CD4-positive, alpha-beta T cell treated with Interleukin-1 beta for 1 hour (primary cell): ENCODE results near the gene PRCP.
"Not testable (repeated sequence)": the region's sequence is repeated elsewhere in the genome, so short reads cannot be mapped to it uniquely, and the experiment has no call there.

Experiments used
- DNase-seq, 2 donors: peaks; one replicate each; pipeline ENCODE4 v3.0.0-alpha.2; 2020 to 2022

Gene PRCP

DNA sequence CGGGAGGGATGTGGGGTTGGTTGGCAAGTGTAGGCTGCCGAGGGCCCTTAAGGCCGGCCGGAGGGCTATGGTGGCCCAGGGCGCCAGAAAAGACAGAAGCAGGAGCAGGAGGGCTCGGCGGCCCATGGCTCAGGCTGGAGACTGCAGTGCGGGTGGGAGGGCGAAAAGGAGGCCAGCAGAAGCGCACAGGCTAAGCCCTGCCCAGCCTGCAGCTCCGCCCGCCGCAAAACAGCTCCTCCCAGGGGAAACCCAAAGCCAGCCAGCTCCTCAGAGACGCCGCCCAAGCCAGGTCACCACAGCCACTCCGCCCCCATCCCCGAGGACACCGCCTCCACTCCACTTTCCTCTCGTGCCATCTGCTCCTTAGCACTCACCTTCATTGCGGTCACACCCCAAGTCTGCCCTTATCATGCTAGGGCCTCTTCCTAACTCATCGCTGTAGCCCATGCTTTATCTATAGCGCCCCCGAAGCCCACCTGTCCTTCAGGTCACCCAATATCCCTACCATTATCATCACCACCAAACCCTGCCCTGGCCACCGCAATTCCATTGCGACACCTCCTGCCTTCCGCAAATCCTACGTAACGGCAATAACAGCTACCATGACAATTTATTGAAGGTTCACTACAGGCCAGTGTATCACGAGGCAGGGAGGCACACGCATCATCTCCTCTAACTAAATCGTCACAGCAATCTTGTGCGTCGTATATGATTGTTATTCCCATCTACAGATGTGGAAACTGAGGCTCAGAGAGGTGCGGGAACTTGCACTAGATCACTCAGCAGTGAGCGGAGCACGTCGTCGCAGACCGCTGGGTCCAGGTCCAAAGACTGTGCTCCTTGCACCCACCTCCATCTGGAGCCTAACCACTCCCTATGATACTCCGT lies at the start of gene PRCP:
PRCP (minus strand) TSS at position 154 of the 888 bp plus-strand sequence; CDS start at position 126, 28 bp downstream.
- DNase-seq, result peak; percentile 93 to 94

DNA sequence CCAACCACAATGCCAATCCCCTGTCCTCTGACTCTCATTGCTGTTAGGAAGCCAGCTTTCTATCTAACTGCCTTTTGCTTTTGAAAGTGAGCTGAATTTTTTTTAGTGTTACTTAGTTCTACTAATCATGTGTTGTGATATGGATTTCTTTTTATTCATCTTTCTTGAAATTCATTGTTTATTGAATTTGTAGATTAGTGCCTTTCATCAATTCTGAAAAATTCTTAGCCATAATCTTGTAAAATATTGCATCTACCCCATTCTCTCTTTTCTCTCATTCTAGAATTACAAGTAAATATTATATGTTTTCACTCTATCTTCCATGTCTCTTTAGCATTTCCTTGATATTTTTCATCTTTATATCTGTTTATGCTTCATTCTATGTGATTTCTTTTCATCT lies 49.1 kb upstream of the PRCP start:
- no peak for DNase-seq

- DNase-seq, result no peak
Measured at GRCh38 chr11:82945682-82946081, 45.5 kb upstream of the PRCP start.

DNA sequence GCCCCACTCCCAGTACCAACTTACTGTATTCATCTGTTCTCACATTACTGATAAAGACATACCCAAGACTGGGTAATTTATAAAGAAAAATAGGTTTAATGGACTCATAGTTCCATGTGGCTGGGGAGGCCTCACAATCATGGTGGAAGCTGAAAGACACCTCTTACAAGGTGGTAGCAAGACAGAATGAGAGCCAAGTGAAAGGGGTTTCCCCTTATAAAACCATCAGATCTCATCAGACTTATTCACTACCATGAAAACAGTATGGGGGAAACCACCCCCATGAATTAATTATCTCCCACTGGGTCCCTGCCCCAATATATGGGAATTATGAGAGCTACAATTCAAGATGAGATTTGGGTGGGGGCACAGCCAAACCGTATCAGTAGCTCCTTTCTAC lies 44.8 kb upstream of the PRCP start:
- DNase-seq, result not testable (repeated sequence)

DNA sequence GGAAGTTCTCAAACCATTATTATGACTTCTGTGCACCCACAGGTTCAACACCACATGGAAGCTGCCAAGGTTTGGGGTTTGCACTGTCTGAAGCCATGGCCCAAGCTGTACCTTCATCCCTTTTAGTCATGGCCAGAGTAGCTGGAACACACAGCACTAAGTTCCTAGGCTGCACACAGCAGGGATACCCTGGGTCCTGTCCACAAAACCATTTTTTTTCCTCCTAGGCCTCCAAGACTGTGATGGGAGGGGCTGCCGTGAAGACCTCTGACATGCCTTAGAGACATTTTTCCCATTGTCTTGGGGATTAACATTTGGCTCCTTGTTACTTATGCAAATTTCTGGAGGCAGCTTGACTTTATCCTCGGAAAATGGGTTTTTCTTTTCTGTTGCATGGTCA lies 44.0 kb upstream of the PRCP start:
- no peak for DNase-seq

GRCh38 chr11:82943430-82943829 lies 43.2 kb upstream of the PRCP start:
- DNase-seq, result not testable (repeated sequence)

DNA sequence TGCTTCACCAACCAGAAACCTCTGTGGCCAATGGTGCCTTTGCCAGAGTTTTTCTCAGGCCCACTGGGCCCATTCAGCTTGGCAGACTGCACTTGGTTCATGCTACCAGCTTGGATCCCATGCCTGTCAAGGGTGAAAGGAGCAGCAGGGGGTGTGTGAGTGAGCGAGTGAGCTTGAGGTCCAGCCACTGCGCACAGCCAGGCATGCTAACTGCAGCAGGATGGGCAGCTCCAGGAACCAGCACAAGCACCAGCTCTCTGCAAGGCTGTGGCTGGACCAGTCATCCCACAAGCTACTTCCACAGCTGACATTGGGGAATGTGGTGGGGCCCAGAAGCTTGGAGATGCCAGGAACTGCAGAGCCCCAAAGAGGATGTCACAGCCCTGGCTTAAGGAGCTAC lies 42.1 kb upstream of the PRCP start:
- DNase-seq, result no peak

DNA sequence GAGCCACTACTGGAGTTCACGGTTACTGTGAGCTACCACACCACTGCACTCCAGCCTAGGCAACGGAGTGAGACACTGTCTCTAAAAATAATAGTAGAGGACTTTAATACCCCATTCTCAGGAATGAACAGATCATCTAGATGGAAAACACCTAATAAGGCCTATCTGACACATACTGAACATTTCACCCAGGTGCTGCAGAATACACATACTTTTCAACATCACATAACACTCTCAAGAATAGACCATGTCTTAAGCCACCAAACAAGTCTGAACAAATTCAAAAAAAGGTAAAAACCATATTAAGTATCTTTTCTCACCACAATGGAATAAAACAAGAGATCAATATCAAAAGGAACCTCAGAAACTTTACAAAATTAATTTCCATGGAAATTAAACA lies 39.2 kb upstream of the PRCP start:
- no peak for DNase-seq

- no peak for DNase-seq
Measured at GRCh38 chr11:82937554-82937953, 37.3 kb upstream of the PRCP start.

- DNase-seq, result no peak
Measured at GRCh38 chr11:82936261-82936660, 36.0 kb upstream of the PRCP start.

DNA sequence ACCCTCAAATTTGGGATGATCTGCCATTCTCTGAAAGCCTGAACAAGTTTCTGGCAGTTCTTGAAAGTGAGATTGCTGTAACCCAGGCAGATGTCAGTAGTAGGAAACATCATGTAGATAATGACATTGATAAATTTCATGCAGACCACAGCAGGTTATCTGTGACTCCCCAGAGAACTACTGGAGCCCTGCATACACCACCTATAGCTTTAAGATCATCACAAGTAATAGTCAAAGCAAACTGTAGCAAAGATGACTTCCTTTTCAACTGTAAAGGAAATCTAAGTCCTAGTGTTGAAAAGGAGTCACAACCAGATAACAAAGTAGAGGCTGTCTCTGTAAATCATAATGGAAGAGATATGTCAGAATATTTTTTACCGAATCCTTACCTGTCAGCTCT lies 32.3 kb upstream of the PRCP start:
- no peak for DNase-seq

DNA sequence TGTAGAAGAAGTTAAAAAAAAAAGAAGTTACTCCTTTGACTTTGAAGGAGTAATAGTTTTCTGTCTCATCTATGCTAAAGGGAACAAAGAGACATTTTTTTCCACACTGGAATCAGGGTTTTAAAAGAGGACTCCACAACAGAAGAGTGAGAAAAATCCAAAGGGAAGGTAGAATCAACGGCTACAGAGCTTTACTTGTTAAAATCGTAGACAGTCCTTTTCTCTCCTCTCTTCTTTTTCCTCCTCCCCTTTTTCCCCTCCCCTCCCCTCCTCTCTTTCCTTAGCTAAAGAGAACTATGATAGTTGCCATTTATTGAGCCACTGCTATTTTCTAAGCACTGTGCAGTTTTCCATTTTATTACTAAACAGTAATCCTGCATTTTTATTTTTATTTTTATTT lies 30.5 kb upstream of the PRCP start:
- DNase-seq, result no peak

DNA sequence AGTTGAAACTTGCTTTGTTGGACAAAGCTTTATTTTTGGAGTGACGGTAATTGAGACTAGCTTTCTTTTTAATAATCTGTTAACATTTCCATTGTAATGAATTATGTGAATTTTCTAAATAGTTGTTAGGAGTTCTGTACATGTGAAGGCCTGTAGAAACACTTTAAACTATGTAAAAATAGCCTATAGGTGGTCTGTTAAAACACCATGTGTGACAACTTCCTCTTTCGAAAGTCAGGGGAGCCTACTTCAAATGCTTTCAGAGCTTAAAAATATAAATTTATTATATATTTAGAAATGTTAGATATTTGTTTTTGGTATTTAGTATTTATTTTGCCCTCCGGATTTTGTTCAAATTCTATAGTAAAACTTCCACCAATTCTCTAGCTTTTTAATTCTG lies 30.0 kb upstream of the PRCP start:
- no peak for DNase-seq

DNA sequence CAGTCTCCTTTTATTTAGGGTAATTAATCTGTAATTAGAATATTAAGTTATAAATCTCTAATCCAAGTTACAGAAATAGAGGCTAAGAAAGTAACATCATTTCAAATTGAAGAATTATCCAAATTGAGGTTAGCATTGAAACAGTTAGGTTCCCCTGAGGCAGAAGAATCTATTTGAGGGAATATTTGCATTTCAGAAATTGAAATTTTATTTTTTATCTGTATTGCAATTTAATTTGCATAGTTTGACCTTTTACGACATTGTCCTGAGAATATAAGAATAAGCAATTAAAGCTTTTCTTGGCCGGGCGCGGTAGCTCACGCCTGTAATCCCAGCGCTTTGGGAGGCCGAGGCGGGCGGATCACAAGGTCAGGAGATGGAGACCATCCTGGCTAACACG lies 28.9 kb upstream of the PRCP start:
- DNase-seq, result no peak

- peak; percentile 43 to 75 for DNase-seq
Measured at GRCh38 chr11:82927264-82927880, 27.1 kb upstream of the PRCP start.

DNA sequence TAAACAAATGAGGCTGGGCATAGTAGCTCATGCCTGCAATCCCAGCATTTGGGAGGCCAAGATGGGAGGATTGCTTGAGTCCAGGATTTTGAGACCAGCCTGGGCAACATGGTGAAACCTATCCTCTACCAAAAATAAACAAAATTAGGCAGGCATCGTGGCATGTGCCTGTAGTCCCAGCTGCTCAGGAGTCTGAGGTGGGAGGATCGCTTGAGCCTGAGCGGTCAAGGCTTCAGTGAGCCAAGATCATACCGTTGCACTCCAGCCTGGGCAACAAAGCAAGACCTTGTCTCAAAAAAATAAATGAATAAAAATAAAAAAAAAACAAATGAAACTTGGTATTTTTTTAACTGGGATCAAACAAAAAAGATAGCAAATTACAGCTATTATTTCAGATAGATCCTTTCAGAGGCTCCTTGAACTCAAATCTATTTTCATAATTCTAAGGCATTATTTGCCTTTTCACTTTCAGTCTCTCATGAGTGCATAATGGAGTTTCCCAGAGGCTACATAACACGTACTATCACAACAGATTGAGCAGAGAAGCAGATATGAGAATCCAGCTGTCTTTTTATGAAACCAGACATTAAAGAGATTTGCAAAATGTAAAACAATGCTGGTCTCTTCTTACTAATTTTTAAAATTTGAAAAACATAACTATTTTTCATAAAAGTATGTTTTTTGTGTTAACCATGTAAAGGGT lies 24.4 kb upstream of the PRCP start:
- DNase-seq, result no peak

DNA sequence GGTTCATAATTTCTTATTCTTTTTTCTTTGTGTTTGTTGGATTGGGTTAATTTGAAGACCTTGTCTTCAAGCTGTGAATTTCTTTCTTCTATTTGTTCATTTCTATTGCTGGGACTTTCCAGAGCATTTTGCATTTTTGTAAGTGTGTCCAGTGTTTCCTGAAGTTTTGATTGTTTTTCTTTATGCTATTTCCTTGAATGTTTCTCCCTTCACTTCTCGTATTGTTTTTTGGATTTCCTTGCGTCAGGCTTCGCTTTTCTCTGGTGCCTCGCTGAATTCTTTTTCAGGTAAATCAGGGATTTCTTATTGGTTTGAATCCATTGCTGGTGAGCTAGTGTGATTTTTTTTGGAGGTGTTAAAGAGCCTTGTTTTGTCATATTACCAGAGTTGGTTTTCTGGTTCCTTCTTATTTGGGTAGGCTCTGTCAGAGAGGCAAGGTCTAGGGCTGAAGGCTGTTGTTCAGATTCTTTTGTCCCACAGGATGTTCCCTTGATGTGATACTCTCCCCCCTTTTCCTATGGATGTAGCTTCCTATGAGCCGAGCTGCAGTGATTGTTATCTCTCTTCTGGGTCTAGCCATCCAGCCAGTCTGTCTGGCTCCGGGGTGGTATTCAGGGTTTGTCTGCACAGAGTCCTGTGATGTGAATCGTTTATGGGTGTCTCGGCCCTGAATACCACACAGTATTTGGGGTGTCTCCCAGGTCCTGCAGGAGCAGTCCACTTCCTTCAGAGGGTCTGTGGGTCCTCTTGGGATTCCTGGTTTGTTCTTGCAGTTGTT lies 22.4 kb upstream of the PRCP start:
- not testable (repeated sequence) for DNase-seq

DNA sequence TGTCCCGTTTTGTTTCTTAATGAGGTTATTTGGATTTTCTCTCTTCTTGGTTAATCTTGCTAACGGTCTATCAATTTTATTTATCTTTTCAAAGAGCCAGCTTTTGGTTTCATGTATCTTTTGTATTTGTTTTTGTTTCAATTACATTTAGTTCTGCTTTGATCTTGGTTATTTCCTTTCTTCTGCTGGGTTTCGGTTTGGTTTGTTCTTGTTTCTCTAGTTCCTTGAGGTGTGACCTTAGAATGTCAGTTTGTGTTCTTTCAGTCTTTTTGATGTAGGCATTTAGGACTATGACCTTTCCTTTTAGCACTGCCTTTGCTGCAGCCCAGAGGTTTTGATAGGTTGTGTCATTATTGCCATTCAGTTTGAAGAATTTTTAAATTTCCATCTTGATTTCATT lies 20.0 kb upstream of the PRCP start:
- peak in 1 of 2 donors; percentile 44 for DNase-seq

DNA sequence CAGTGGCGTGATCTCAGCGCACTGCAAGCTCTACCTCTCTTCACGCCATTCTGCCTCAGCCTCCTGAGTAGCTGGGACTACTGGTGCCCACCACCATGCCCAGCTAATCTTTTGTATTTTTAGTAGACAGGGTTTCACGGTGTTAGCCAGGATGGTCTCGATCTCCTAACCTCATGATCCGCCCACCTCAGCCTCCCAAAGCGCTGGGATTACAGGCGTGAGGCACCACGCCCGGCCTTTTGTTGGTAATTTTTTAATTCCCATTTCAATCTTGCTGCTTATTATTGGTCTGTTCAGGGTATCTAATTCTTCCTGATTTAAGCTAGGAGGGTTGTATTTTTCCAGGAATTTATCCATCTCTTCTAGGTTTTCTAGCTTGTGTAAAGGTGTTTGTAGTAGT lies 19.6 kb upstream of the PRCP start:
- not testable (repeated sequence) for DNase-seq

DNA sequence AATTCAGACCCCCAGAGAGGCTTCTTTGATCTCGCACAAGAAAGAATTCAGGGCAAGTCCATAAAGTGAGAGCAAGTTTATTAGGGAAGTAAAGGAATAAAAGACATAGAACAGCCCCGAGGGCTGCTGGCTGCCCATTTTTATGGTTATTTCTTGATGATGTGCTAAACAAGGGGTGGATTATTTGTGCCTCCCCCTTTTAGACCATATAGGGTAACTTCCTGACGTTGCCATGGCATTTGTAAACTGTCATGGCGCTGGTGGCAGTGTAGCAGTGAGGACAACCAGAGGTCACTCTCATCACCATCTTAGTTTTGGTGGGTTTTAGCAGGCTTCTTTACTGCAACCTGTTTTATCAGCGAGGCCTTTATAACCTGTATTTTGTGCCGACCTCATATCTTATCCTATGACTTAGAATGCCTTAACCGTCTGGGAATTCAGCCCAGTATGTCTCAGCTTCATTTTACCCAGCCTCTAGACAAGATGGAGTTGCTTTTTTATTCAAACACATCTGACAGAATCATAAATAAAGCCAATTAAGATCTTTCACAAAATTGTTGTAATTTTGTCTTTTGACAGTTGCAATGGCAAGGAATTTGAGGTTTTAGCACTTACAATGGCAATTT lies 8.9 kb upstream of the PRCP start:
- DNase-seq, result no peak

- no peak for DNase-seq
Measured at GRCh38 chr11:82908311-82908710, 8.1 kb upstream of the PRCP start.

DNA sequence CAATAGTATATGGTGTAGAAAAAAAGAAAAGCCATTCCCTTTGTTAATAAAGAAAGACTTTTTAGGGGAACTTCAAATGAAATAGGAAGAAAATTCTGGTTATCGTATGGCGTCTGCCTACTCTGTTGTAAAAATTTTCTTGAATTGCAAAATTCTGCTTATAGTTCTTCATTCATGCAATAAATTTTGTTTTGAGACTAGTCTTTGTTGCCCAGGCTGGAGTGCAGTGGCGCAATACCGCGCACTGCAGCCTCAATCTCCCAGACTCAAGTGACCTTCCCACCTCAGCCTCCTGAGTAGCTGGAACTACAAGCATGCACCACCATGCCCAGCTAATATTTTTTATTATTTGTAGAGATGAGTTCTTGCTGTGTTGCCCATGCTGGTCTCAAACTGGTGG lies 7.1 kb upstream of the PRCP start:
- peak in 1 of 2 donors; percentile 36 for DNase-seq

- no peak for DNase-seq
Measured at GRCh38 chr11:82906931-82907330, 6.7 kb upstream of the PRCP start.
